IPS-NIHi11 (cell line): Measurements from ENCODE around the gene S100P.

Source experiments
- DNase-seq: peaks from one replicate; pipeline ENCODE4 v3.0.0; 2012; ENCODE audit warnings: mixed read lengths, low spot score

Gene S100P

GRCh38 chr4:6697131-6697530, 3.5 kb downstream of the S100P start:
- DNase-seq = no peak

- no peak for DNase-seq
Measured at GRCh38 chr4:6699388-6699787, 5.7 kb downstream of the S100P start.

GRCh38 chr4:6699903-6700302, 6.2 kb downstream of the S100P start:
- DNase-seq = no peak

GRCh38 chr4:6701371-6701770, 7.7 kb downstream of the S100P start:
- peak; percentile 78 for DNase-seq

GRCh38 chr4:6702761-6703160, 9.1 kb downstream of the S100P start:
- DNase-seq = no peak

GRCh38 chr4:6703786-6704185, 10.1 kb downstream of the S100P start:
- DNase-seq = no peak

GRCh38 chr4:6705646-6706045, 12.0 kb downstream of the S100P start:
- DNase-seq = no peak

GRCh38 chr4:6706173-6706572, 12.5 kb downstream of the S100P start:
- DNase-seq = no peak

- DNase-seq = peak; percentile 98
Measured at GRCh38 chr4:6709230-6710114, 15.8 kb downstream of the S100P start, which contains the start of gene MRFAP1L1. Gene MRFAP1L1, minus strand, starts transcription at chr4:6709865. Its CDS starts 236 bp downstream, at chr4:6709629.

GRCh38 chr4:6710282-6710681, 16.6 kb downstream of the S100P start:
- no peak for DNase-seq

GRCh38 chr4:6710996-6711395, 17.3 kb downstream of the S100P start:
- DNase-seq = no peak

- no peak for DNase-seq
Measured at GRCh38 chr4:6714954-6715353, 21.3 kb downstream of the S100P start.

- no peak for DNase-seq
Measured at GRCh38 chr4:6715704-6716017, 22.0 kb downstream of the S100P start.

- DNase-seq = peak; percentile 98
Measured at GRCh38 chr4:6716018-6716911, 22.6 kb downstream of the S100P start, which contains the start of gene BLOC1S4. Gene BLOC1S4, plus strand, starts transcription at chr4:6716174. Its CDS starts 36 bp downstream, at chr4:6716210.

GRCh38 chr4:6716958-6717655, 23.4 kb downstream of the S100P start:
- DNase-seq = no peak

- DNase-seq = no peak
Measured at GRCh38 chr4:6718932-6719610, 25.4 kb downstream of the S100P start.

- DNase-seq = no peak
Measured at GRCh38 chr4:6719611-6720179, 26.0 kb downstream of the S100P start.

- DNase-seq = peak; percentile 95
Measured at GRCh38 chr4:6720202-6720699, 26.6 kb downstream of the S100P start.

GRCh38 chr4:6721121-6721520, 27.4 kb downstream of the S100P start:
- DNase-seq = no peak

- DNase-seq = no peak
Measured at GRCh38 chr4:6722891-6723290, 29.2 kb downstream of the S100P start.

- DNase-seq = no peak
Measured at GRCh38 chr4:6723851-6724250, 30.2 kb downstream of the S100P start.
